H1 (cell line): Measurements from ENCODE around the gene MATK. TPM values are rescaled to one million over a fixed set of nuclear protein-coding genes. Genes with fewer than 3 reads are reported as not detected.

Experiments used
- CTCF ChIA-PET: fragments of 300-600 bp; sonication (Branson Sonifier 250); formaldehyde crosslinking; loops from one replicate; lab custom pipeline; 2021; ENCODE audit not compliant: partially characterized antibody; lab: Charles Lee
- POLR2A ChIA-PET: fragments of 300-600 bp; sonication (Branson Sonifier 250); formaldehyde crosslinking; loops from one replicate; lab custom pipeline; 2021; ENCODE audit warnings: inconsistent platforms; ENCODE audit not compliant: partially characterized antibody; lab: Charles Lee
- DNase-seq, 2 experiments: peaks; one replicate each; pipeline versions ENCODE4 v3.0.0 to v3.0.0-alpha.2; 2010 to 2022; ENCODE audit warnings: low spot score in 2 of 2, low read depth in 1 of 2, mixed read lengths in 1 of 2
- FAIRE-seq: peaks from 2 replicates; lab custom pipeline; 2011; peaks lifted over from hg19 to GRCh38; lab: Jason Lieb, UNC
- H2AFZ ChIP-seq: 2 replicates; pipeline ENCODE4 v1.8.1; 2012; ENCODE audit warnings: low read length, inconsistent platforms
- H2AK5ac ChIP-seq: 2 replicates; pipeline ENCODE4 v1.6.1; 2013; ENCODE audit warnings: low read depth, low read length
- H2BK120ac ChIP-seq: replicated peaks from 2 replicates; pipeline ENCODE3; 2013; ENCODE audit warnings: low read depth, low read length, inconsistent platforms
- H2BK12ac ChIP-seq: 2 replicates; pipeline ENCODE4 v1.6.1; 2013; ENCODE audit warnings: low read depth, low read length
- H2BK15ac ChIP-seq: 2 replicates; pipeline ENCODE4 v1.6.1; 2013; ENCODE audit warnings: low read length
- H2BK20ac ChIP-seq: 2 replicates; pipeline ENCODE4 v1.6.1; 2013; ENCODE audit warnings: low read length
- H2BK5ac ChIP-seq: 2 replicates; pipeline ENCODE4 v1.6.1; 2013; ENCODE audit warnings: low read depth, low read length
- H3K14ac ChIP-seq: 2 replicates; pipeline ENCODE4 v1.6.1; 2013; ENCODE audit warnings: inconsistent platforms; ENCODE audit not compliant: insufficient read length
- H3K18ac ChIP-seq: 2 replicates; pipeline ENCODE4 v1.6.1; 2013; ENCODE audit warnings: low read length; ENCODE audit errors: extremely low read depth
- H3K23ac ChIP-seq: 2 replicates; pipeline ENCODE4 v1.6.1; 2013; ENCODE audit warnings: inconsistent platforms; ENCODE audit not compliant: insufficient read length
- H3K23me2 ChIP-seq: 2 replicates; pipeline ENCODE4 v1.6.1; 2013; ENCODE audit warnings: low read depth, low read length
- H3K27ac ChIP-seq: 2 replicates; pipeline ENCODE4 v1.6.1; 2011; ENCODE audit warnings: low read depth, low read length, inconsistent platforms
- H3K27me3 ChIP-seq, 4 experiments: replicated peaks in 1 of 4; 1 replicate in 1 of 4; 2 replicates in 3 of 4; pipeline versions ENCODE4 v1.6.1 to v1.8.1; 2011 to 2013; ENCODE audit warnings: low read length in 3 of 4, mild to moderate bottlenecking in 3 of 4, inconsistent platforms in 2 of 4, mixed read lengths in 2 of 4, moderate library complexity in 1 of 4; ENCODE audit not compliant: control insufficient read depth in 3 of 4, insufficient read depth in 3 of 4; ENCODE audit errors: extremely low read depth in 1 of 4
- H3K36me3 ChIP-seq, 4 experiments: 2 replicates each; pipeline versions ENCODE4 v1.6.1 to v1.8.1; 2011 to 2013; ENCODE audit warnings: mild to moderate bottlenecking in 4 of 4, low read length in 3 of 4, moderate library complexity in 2 of 4, control low read depth in 1 of 4, inconsistent platforms in 1 of 4; ENCODE audit not compliant: insufficient read depth in 4 of 4, control insufficient read depth in 2 of 4
- H3K4ac ChIP-seq: replicated peaks from 2 replicates; pipeline ENCODE3; 2013; ENCODE audit warnings: low read length, low read depth, mixed read lengths, inconsistent platforms; ENCODE audit not compliant: insufficient read length
- H3K4me1 ChIP-seq, 4 experiments: replicated peaks in 1 of 4; 1 replicate in 1 of 4; 2 replicates in 3 of 4; pipeline versions ENCODE4 v1.6.1 to v1.8.1; 2011 to 2013; ENCODE audit warnings: low read length in 3 of 4, inconsistent platforms in 2 of 4, mixed read lengths in 1 of 4; ENCODE audit not compliant: insufficient read depth in 4 of 4, control insufficient read depth in 3 of 4
- H3K4me2 ChIP-seq, 2 experiments: 2 replicates each; pipeline versions ENCODE4 v1.6.1 to v1.8.1; 2011 to 2013; ENCODE audit warnings: low read depth in 2 of 2, low read length in 2 of 2, control low read depth in 1 of 2, inconsistent platforms in 1 of 2, mild to moderate bottlenecking in 1 of 2; ENCODE audit not compliant: insufficient read depth in 1 of 2
- H3K4me3 ChIP-seq, 4 experiments: fragments of 200-600, 300-600 bp in 1 of 4; sonication (generic), shearing (Covaris generic), sonication (Bioruptor Twin) in 1 of 4; 2 replicates each; pipeline versions ENCODE4 v1.5.1 to v1.8.1; 2011 to 2016; ENCODE audit warnings: low read length in 4 of 4, low read depth in 3 of 4, control low read depth in 2 of 4, inconsistent platforms in 2 of 4, mild to moderate bottlenecking in 2 of 4, mixed read lengths in 1 of 4, moderate library complexity in 1 of 4; ENCODE audit not compliant: insufficient read depth in 2 of 4; ENCODE audit errors: extremely low read depth in 1 of 4
- H3K56ac ChIP-seq: replicated peaks from 2 replicates; pipeline ENCODE3; 2013; ENCODE audit warnings: low read depth, mild to moderate bottlenecking, mixed read lengths, low read length, inconsistent platforms; ENCODE audit not compliant: insufficient read length
- H3K79me1 ChIP-seq: 2 replicates; pipeline ENCODE4 v1.6.1; 2013; ENCODE audit warnings: low read depth, low read length, control low read depth
- H3K79me2 ChIP-seq, 2 experiments: 2 replicates each; pipeline versions ENCODE4 v1.6.1 to v1.8.1; 2012 to 2013; ENCODE audit warnings: low read length in 2 of 2, mild to moderate bottlenecking in 2 of 2, inconsistent platforms in 1 of 2; ENCODE audit not compliant: insufficient read depth in 2 of 2, control insufficient read depth in 1 of 2
- H3K9ac ChIP-seq, 4 experiments: replicated peaks in 1 of 4; 1 replicate in 1 of 4; 2 replicates in 3 of 4; pipeline versions ENCODE4 v1.6.1 to v1.8.1; 2011 to 2013; ENCODE audit warnings: low read depth in 3 of 4, low read length in 3 of 4, control low read depth in 2 of 4, mild to moderate bottlenecking in 2 of 4, moderate library complexity in 2 of 4, inconsistent platforms in 1 of 4; ENCODE audit errors: extremely low read depth in 1 of 4
- H3K9me3 ChIP-seq, 2 experiments: 2 replicates each; pipeline versions ENCODE4 v1.6.1 to v1.8.1; 2012 to 2013; ENCODE audit warnings: mild to moderate bottlenecking in 2 of 2, moderate library complexity in 2 of 2, control low read depth in 1 of 2, inconsistent platforms in 1 of 2, low read depth in 1 of 2, low read length in 1 of 2, mixed read lengths in 1 of 2; ENCODE audit not compliant: insufficient read depth in 2 of 2
- H4K20me1 ChIP-seq, 2 experiments: replicated peaks in 1 of 2; 2 replicates each; pipeline versions ENCODE3 to v1.8.1; 2011 to 2013; ENCODE audit warnings: inconsistent platforms in 2 of 2, low read length in 2 of 2, mild to moderate bottlenecking in 1 of 2; ENCODE audit not compliant: insufficient read depth in 2 of 2, control insufficient read depth in 1 of 2
- H4K5ac ChIP-seq: 2 replicates; pipeline ENCODE4 v1.6.1; 2013; ENCODE audit warnings: low read length, low read depth, mixed read lengths, inconsistent platforms; ENCODE audit not compliant: insufficient read length
- H4K8ac ChIP-seq: 2 replicates; pipeline ENCODE4 v1.8.0; 2013; ENCODE audit warnings: mild to moderate bottlenecking, moderate library complexity, low read length, inconsistent platforms; ENCODE audit not compliant: insufficient read depth; ENCODE audit errors: extremely low read depth
- H4K91ac ChIP-seq: replicated peaks from 2 replicates; pipeline ENCODE3; 2013; ENCODE audit warnings: low read length, mixed read lengths, inconsistent platforms; ENCODE audit not compliant: insufficient read length
- ATF2 ChIP-seq: IDR thresholded peaks from 2 replicates; pipeline ENCODE4 v1.6.1; 2012; ENCODE audit warnings: low read length, inconsistent platforms
- CEBPB ChIP-seq: IDR thresholded peaks from 2 replicates; pipeline ENCODE4 v1.6.1; 2012; ENCODE audit warnings: low read depth, low read length
- CREB1 ChIP-seq: IDR thresholded peaks from 2 replicates; pipeline ENCODE4 v1.6.1; 2012; ENCODE audit warnings: inconsistent platforms
- CTBP2 ChIP-seq: IDR thresholded peaks from 2 replicates; pipeline ENCODE4 v1.7.0; 2011; ENCODE audit warnings: borderline replicate concordance, mild to moderate bottlenecking, moderate library complexity, mixed read lengths, low read length; ENCODE audit not compliant: insufficient read depth, insufficient read length
- KDM5A ChIP-seq: fragments of 200-600 bp; IDR thresholded peaks from 2 replicates; pipeline ENCODE4 v1.7.1; 2012; ENCODE audit warnings: mild to moderate bottlenecking, low read length, inconsistent platforms, mixed read lengths
- NANOG ChIP-seq: IDR thresholded peaks from 2 replicates; pipeline ENCODE4 v1.6.1; 2011; ENCODE audit warnings: low read length, low read depth, mild to moderate bottlenecking, inconsistent platforms; ENCODE audit not compliant: insufficient read depth, poor library complexity, severe bottlenecking
- POLR2AphosphoS5 ChIP-seq: IDR thresholded peaks from 2 replicates; pipeline ENCODE4 v1.6.1; 2011; ENCODE audit warnings: low read depth, low read length
- POU5F1 ChIP-seq: IDR thresholded peaks from 2 replicates; pipeline ENCODE4 v1.6.1; 2011; ENCODE audit warnings: low read depth, mild to moderate bottlenecking, low read length, moderate library complexity
- SP4 ChIP-seq: IDR thresholded peaks from 2 replicates; pipeline ENCODE4 v1.6.1; 2012; ENCODE audit warnings: low read length, inconsistent platforms
- SUZ12 ChIP-seq: fragments of 200-600 bp; sonication (generic); IDR thresholded peaks from 2 replicates; pipeline ENCODE4 v1.6.1; 2012; ENCODE audit warnings: mild to moderate bottlenecking, inconsistent platforms, low read length, moderate library complexity, mixed read lengths
- WGBS, 2 experiments: shearing (Covaris generic) in 1 of 2; methylation state at CpG; one replicate each; pipeline versions ENCODE4 v1.1.6 to v1.1.7; 2013 to 2015; ENCODE audit warnings: low lambda C conversion rate in 2 of 2, mixed read lengths in 2 of 2, inconsistent platforms in 1 of 2, low coverage in 1 of 2, missing lambda C conversion rate in 1 of 2; ENCODE audit not compliant: insufficient replicate concordance in 2 of 2, insufficient coverage in 1 of 2, insufficient read length in 1 of 2; ENCODE audit errors: extremely low coverage in 1 of 2, missing lambda C conversion rate in 1 of 2; 5-methylcytosine and 5-hydroxymethylcytosine counted together
- polyA plus RNA-seq, 7 experiments: library from polyadenylated mRNA; depleted of rRNA in 3 of 7; stranded (reverse) in 5 of 7; unstranded in 2 of 7; fragments of >200 nt in 5 of 7; fragments of 200-250 nt in 2 of 7; gene quantifications; 1 replicate in 5 of 7; 2 replicates in 1 of 7; 4 replicates in 1 of 7; pipeline versions ENCODE4 v1.2.1 to v1.2.3, GENCODE V29; 2011 to 2013; ENCODE audit warnings: missing spikeins in 2 of 7, mixed read lengths in 2 of 7
- total RNA-seq: library from RNA; stranded (reverse); fragmentation: NEBNext Ultra II Directional; extraction: Animal tissue kit (Norgen Biotek cat#: 25700); gene quantifications from 2 replicates; pipeline ENCODE4 v1.2.1, GENCODE V29; 2021

The MATK gene
- total and polyA plus RNA-seq, 2 of the 8 experiments (the other 6 are each of a cell fraction or from before 2014, with no cell fraction given), result 20.5 to 21.4 TPM

GRCh38 chr19:3807574-3808354 is 21.6 kb upstream of the MATK start:
- no peak for DNase-seq
- no peak overlapping the region for H3K4me3 ChIP-seq
- H3K18ac ChIP-seq, result no peak overlapping the region
- peaks cover 3% of the 10 kb centered on the region; the same call in 1 of the 2 replicates for H3K23me2 ChIP-seq
- H2BK15ac ChIP-seq, result peak overlapping the region; percentile 72; the same call in 1 of the 2 replicates
- H2BK12ac ChIP-seq, result peak overlapping the region; percentile 68; the same call in 1 of the 2 replicates
- no peak overlapping the region for H3K4me2 ChIP-seq
- CTCF ChIA-PET, result interaction anchor here (1.5 kb wide), 1 partner anchor 11 kb away, joined by 4 read pairs; no protein-coding TSS in a partner anchor
- no peaks in the 10 kb centered on the region for H3K79me1 ChIP-seq
- H3K27me3 ChIP-seq, result no peaks in the 10 kb centered on the region
- H3K9ac ChIP-seq, result no peak overlapping the region; a peak in 2 of 7 replicates
- no peaks in the 10 kb centered on the region for H3K79me2 ChIP-seq
- no peak overlapping the region for H2AFZ ChIP-seq
- H4K20me1 ChIP-seq, result peaks cover 0 to 9% of the 10 kb centered on the region in 2 experiments
- H3K14ac ChIP-seq, result no peak overlapping the region
- H3K23ac ChIP-seq, result no peak overlapping the region
- H2BK120ac ChIP-seq, result no peak overlapping the region
- H4K8ac ChIP-seq, result no peak overlapping the region; the same call in 1 of the 2 replicates
- TF ChIP-seq POU5F1, result no peak
- TF ChIP-seq CREB1, result no peak
- no peak for TF ChIP-seq POLR2AphosphoS5
- TF ChIP-seq NANOG, result no peak
- TF ChIP-seq ATF2, result no peak
- TF ChIP-seq SUZ12, result no peak
- no peak for TF ChIP-seq CTBP2
- no peak for TF ChIP-seq KDM5A
- TF ChIP-seq CEBPB, result no peak
- no peak for TF ChIP-seq SP4
- TF ChIP-seq, all 59 proteins: peak for 0
- no peak for FAIRE-seq
- Histone ChIP-seq H3K4ac (peak overlapping the region; percentile 78), H3K9me3 (peaks cover 0 to 4% of the 10 kb centered on the region in 2 experiments; a peak in 1 of 4 replicates), H3K56ac (no peak overlapping the region), H2AK5ac (peak overlapping the region; percentile 83; the same call in 1 of the 2 replicates), H3K4me1 (no peaks in the 10 kb centered on the region; a peak in 1 of 7 replicates), H3K36me3 (peaks cover 0 to 3% (median 0%) of the 10 kb centered on the region in 4 experiments; a peak in 1 of 8 replicates), H3K27ac (no peak overlapping the region), H4K5ac (no peak overlapping the region), H4K91ac (peak overlapping the region; percentile 89), H2BK20ac (0 out of 2 replicates have a peak overlapping the region, but pooled peaks have one; percentile 13), H2BK5ac (peak overlapping the region; percentile 24; the same call in 1 of the 2 replicates)
- 89% methylated on average over 35 of the region's 35 CpGs; no CpG with 5 or more reads in 1 of the 2 experiments for WGBS, 2 experiments
- POLR2A ChIA-PET, result interaction anchor here (1.4 to 2.0 kb wide), 2 partner anchors 11 to 163 kb away, joined by 5 to 7 read pairs; partner anchors contain the start of gene DAPK3
